ENCODE data around the gene SLC35F6. TPM values are rescaled to one million over a fixed set of nuclear protein-coding genes. Genes with fewer than 3 reads are reported as not detected.
"Not testable (repeated sequence)": the region's sequence is repeated elsewhere in the genome, so short reads cannot be mapped to it uniquely, and the experiment has no call there.

SLC35F6 gene
- total and polyA plus RNA-seq, 4 donors: 9.6 to 34.6 (median 21.6) TPM

GRCh38 chr2:26782876-26783704, 19.0 kb downstream of the SLC35F6 start:
- ATAC-seq (ENCODE audit: low FRiP score): no peak
- no peak overlapping the region for H3K4me3 ChIP-seq (ENCODE audit: low read length in 2 of 2)

GRCh38 chr2:26784570-26785234, 20.6 kb downstream of the SLC35F6 start:
- Histone ChIP-seq H3K4me3 (ENCODE audit: low read length in 2 of 2) (no peak overlapping the region), H3K4me1 (ENCODE audit: control insufficient read depth in 1 of 2, insufficient read depth in 2 of 2, low read length in 2 of 2) (no peaks in the 10 kb centered on the region), H3K27me3 (ENCODE audit: control insufficient read depth in 1 of 2, insufficient read depth in 2 of 2, low read length in 1 of 2) (no peaks in the 10 kb centered on the region), H3K27ac (ENCODE audit: low read depth in 1 of 2, low read length in 2 of 2) (no peak overlapping the region), H3K9me3 (ENCODE audit: control insufficient read depth, low read length) (no peaks in the 10 kb centered on the region), H3K36me3 (ENCODE audit: control insufficient read depth in 1 of 2, insufficient read depth in 2 of 2, low read length in 1 of 2) (no peaks in the 10 kb centered on the region)
- no peak for DNase-seq
- intact Hi-C loops (cut with DNase I): no loop called here
- ATAC-seq (ENCODE audit: low FRiP score): no peak
- WGBS, 2 donors: 91 to 92% methylated on average over 19 of the region's 19 CpGs

More at GRCh38 chr2:26782876-26783704, 19.0 kb downstream of the SLC35F6 start:
- intact Hi-C loops (cut with DNase I): no loop called here
- no peak for DNase-seq
- Histone ChIP-seq H3K27ac (ENCODE audit: low read depth in 1 of 2, low read length in 2 of 2) (no peak overlapping the region), H3K4me1 (ENCODE audit: control insufficient read depth in 1 of 2, insufficient read depth in 2 of 2, low read length in 2 of 2) (no peaks in the 10 kb centered on the region), H3K36me3 (ENCODE audit: control insufficient read depth in 1 of 2, insufficient read depth in 2 of 2, low read length in 1 of 2) (peaks cover 0 to 4% of the 10 kb centered on the region in 2 donors), H3K9me3 (ENCODE audit: control insufficient read depth, low read length) (no peaks in the 10 kb centered on the region), H3K27me3 (ENCODE audit: control insufficient read depth in 1 of 2, insufficient read depth in 2 of 2, low read length in 1 of 2) (no peaks in the 10 kb centered on the region)
- WGBS, 2 donors: 86 to 91% methylated on average over 12 of the region's 12 CpGs

GRCh38 chr2:26785431-26786206, 21.5 kb downstream of the SLC35F6 start, which contains the start of gene CENPA:
CENPA (plus strand) TSS chr2:26786056; CDS start chr2:26786197, 141 bp downstream.
- 1% methylated on average over 55 of the region's 55 CpGs for WGBS, 2 donors

GRCh38 chr2:26786207-26787028, 22.3 kb downstream of the SLC35F6 start:
- Histone ChIP-seq H3K4me1 (ENCODE audit: control insufficient read depth in 1 of 2, insufficient read depth in 2 of 2, low read length in 2 of 2) (no peaks in the 10 kb centered on the region), H3K4me3 (ENCODE audit: low read length in 2 of 2) (peak overlapping the region; percentile 45 to 54), H3K27ac (ENCODE audit: low read depth in 1 of 2, low read length in 2 of 2) (no peak overlapping the region), H3K36me3 (ENCODE audit: control insufficient read depth in 1 of 2, insufficient read depth in 2 of 2, low read length in 1 of 2) (no peaks in the 10 kb centered on the region), H3K27me3 (ENCODE audit: control insufficient read depth in 1 of 2, insufficient read depth in 2 of 2, low read length in 1 of 2) (peaks cover 0 to 2% of the 10 kb centered on the region in 2 donors), H3K9me3 (ENCODE audit: control insufficient read depth, low read length) (peaks cover 1% of the 10 kb centered on the region)
- intact Hi-C loops (cut with DNase I): no loop called here
- DNase-seq: peak; percentile 63 to 82
- 4% methylated on average over 41 to 55 of the region's 55 CpGs for WGBS, 2 donors
- ATAC-seq (ENCODE audit: low FRiP score): no peak

More at GRCh38 chr2:26785431-26786206, 21.5 kb downstream of the SLC35F6 start, which contains the start of gene CENPA:
- intact Hi-C loops (cut with DNase I): no loop called here
- ATAC-seq (ENCODE audit: low FRiP score): peak; percentile 98
- Histone ChIP-seq H3K27ac (ENCODE audit: low read depth in 1 of 2, low read length in 2 of 2) (no peak within 1 kb of the TSS), H3K9me3 (ENCODE audit: control insufficient read depth, low read length) (no peaks in the 10 kb centered on the region), H3K36me3 (ENCODE audit: control insufficient read depth in 1 of 2, insufficient read depth in 2 of 2, low read length in 1 of 2) (no peaks in the 10 kb centered on the region), H3K27me3 (ENCODE audit: control insufficient read depth in 1 of 2, insufficient read depth in 2 of 2, low read length in 1 of 2) (no peaks in the 10 kb centered on the region), H3K4me3 (ENCODE audit: low read length in 2 of 2) (peak within 1 kb of the TSS; percentile 45 to 54), H3K4me1 (ENCODE audit: control insufficient read depth in 1 of 2, insufficient read depth in 2 of 2, low read length in 2 of 2) (no peaks in the 10 kb centered on the region)
- peak; percentile 98 for DNase-seq

- ATAC-seq (ENCODE audit: low FRiP score) (no peak), DNase-seq (no peak)
- Histone ChIP-seq H3K9me3 (ENCODE audit: control insufficient read depth, low read length) (peaks cover 2% of the 10 kb centered on the region), H3K27me3 (ENCODE audit: control insufficient read depth in 1 of 2, insufficient read depth in 2 of 2, low read length in 1 of 2) (peaks cover 0 to 2% of the 10 kb centered on the region in 2 donors), H3K27ac (ENCODE audit: low read depth in 1 of 2, low read length in 2 of 2) (no peak overlapping the region), H3K4me3 (ENCODE audit: low read length in 2 of 2) (no peak overlapping the region), H3K4me1 (ENCODE audit: control insufficient read depth in 1 of 2, insufficient read depth in 2 of 2, low read length in 2 of 2) (no peaks in the 10 kb centered on the region), H3K36me3 (ENCODE audit: control insufficient read depth in 1 of 2, insufficient read depth in 2 of 2, low read length in 1 of 2) (no peaks in the 10 kb centered on the region)
- intact Hi-C loops (cut with DNase I): no loop called here
- 64 to 77% methylated on average over 3 of the region's 3 CpGs for WGBS, 2 donors
These were observed 28.6 kb downstream of the SLC35F6 start for GRCh38 chr2:26792720-26793119.

GRCh38 chr2:26793518-26793917, 29.4 kb downstream of the SLC35F6 start:
- 92 to 94% methylated on average over 3 of the region's 3 CpGs for WGBS, 2 donors
- ATAC-seq (ENCODE audit: low FRiP score): no peak
- no peak for DNase-seq
- Histone ChIP-seq H3K4me1 (ENCODE audit: control insufficient read depth in 1 of 2, insufficient read depth in 2 of 2, low read length in 2 of 2) (no peaks in the 10 kb centered on the region), H3K27ac (ENCODE audit: low read depth in 1 of 2, low read length in 2 of 2) (no peak overlapping the region), H3K36me3 (ENCODE audit: control insufficient read depth in 1 of 2, insufficient read depth in 2 of 2, low read length in 1 of 2) (no peaks in the 10 kb centered on the region), H3K27me3 (ENCODE audit: control insufficient read depth in 1 of 2, insufficient read depth in 2 of 2, low read length in 1 of 2) (peaks cover 0 to 2% of the 10 kb centered on the region in 2 donors), H3K9me3 (ENCODE audit: control insufficient read depth, low read length) (peaks cover 2% of the 10 kb centered on the region), H3K4me3 (ENCODE audit: low read length in 2 of 2) (no peak overlapping the region)
- intact Hi-C loops (cut with DNase I): no loop called here

- DNase-seq; H3K27ac ChIP-seq (ENCODE audit: low read depth in 1 of 2, low read length in 2 of 2); ATAC-seq (ENCODE audit: low FRiP score); H3K36me3 ChIP-seq (ENCODE audit: control insufficient read depth in 1 of 2, insufficient read depth in 2 of 2, low read length in 1 of 2); H3K27me3 ChIP-seq (ENCODE audit: control insufficient read depth in 1 of 2, insufficient read depth in 2 of 2, low read length in 1 of 2); H3K4me1 ChIP-seq (ENCODE audit: control insufficient read depth in 1 of 2, insufficient read depth in 2 of 2, low read length in 2 of 2); H3K9me3 ChIP-seq (ENCODE audit: control insufficient read depth, low read length); intact Hi-C loops (cut with DNase I); H3K4me3 ChIP-seq (ENCODE audit: low read length in 2 of 2): not testable (repeated sequence)
- 97% methylated on average over 16 to 17 of the region's 17 CpGs for WGBS, 2 donors
These were observed 31.1 kb downstream of the SLC35F6 start for GRCh38 chr2:26795135-26795534.

GRCh38 chr2:26801328-26801727, 37.2 kb downstream of the SLC35F6 start:
- Histone ChIP-seq H3K27me3 (ENCODE audit: control insufficient read depth in 1 of 2, insufficient read depth in 2 of 2, low read length in 1 of 2) (no peaks in the 10 kb centered on the region), H3K4me1 (ENCODE audit: control insufficient read depth in 1 of 2, insufficient read depth in 2 of 2, low read length in 2 of 2) (no peaks in the 10 kb centered on the region), H3K4me3 (ENCODE audit: low read length in 2 of 2) (no peak overlapping the region), H3K36me3 (ENCODE audit: control insufficient read depth in 1 of 2, insufficient read depth in 2 of 2, low read length in 1 of 2) (no peaks in the 10 kb centered on the region), H3K9me3 (ENCODE audit: control insufficient read depth, low read length) (no peaks in the 10 kb centered on the region), H3K27ac (ENCODE audit: low read depth in 1 of 2, low read length in 2 of 2) (no peak overlapping the region)
- DNase-seq (no peak), ATAC-seq (ENCODE audit: low FRiP score) (no peak)
- intact Hi-C loops (cut with DNase I): no loop called here
- 69 to 84% methylated on average over 4 of the region's 4 CpGs for WGBS, 2 donors

All from aorta (tissue), 5 donors.